DMS 273 treated with DMSO at 0.1 percent for 48 hours (cell line): ENCODE results near the gene BCKDK.
A peak's percentile ranks its signal among the peaks of the same experiment; 100 is the strongest.
"Not testable (repeated sequence)": the region's sequence is repeated elsewhere in the genome, so short reads cannot be mapped to it uniquely, and the experiment has no call there.

ENCODE experiments used
- DNase-seq: peaks from one replicate; lab custom pipeline; 2025; lab: John Stamatoyannopoulos, UW

Gene BCKDK

GRCh38 chr16:31099860-31100638 is 8.1 kb upstream of the BCKDK start:
- no peak for DNase-seq

GRCh38 chr16:31100876-31101641 is 7.1 kb upstream of the BCKDK start:
- DNase-seq, result not testable (repeated sequence)

- peak; percentile 64 for DNase-seq
Measured at GRCh38 chr16:31105677-31106213, 2.4 kb upstream of the BCKDK start.

- no peak for DNase-seq
Measured at GRCh38 chr16:31106509-31107464, 1.4 kb upstream of the BCKDK start.

GRCh38 chr16:31107465-31107867 is 720 bp upstream of the BCKDK start:
- DNase-seq, result peak; percentile 86

GRCh38 chr16:31108794-31109558 is 790 bp downstream of the BCKDK start:
- no peak for DNase-seq

GRCh38 chr16:31109622-31110021 is 1.4 kb downstream of the BCKDK start:
- no peak for DNase-seq

- DNase-seq, result no peak
Measured at GRCh38 chr16:31110106-31111034, 2.2 kb downstream of the BCKDK start.

GRCh38 chr16:31111881-31112466 is 3.8 kb downstream of the BCKDK start:
- DNase-seq, result no peak

- DNase-seq, result no peak
Measured at GRCh38 chr16:31112711-31113110, 4.5 kb downstream of the BCKDK start.

- DNase-seq, result no peak
Measured at GRCh38 chr16:31113121-31114120, 5.2 kb downstream of the BCKDK start.

GRCh38 chr16:31114468-31114867 is 6.3 kb downstream of the BCKDK start:
- DNase-seq, result no peak

GRCh38 chr16:31117384-31118222 is 9.4 kb downstream of the BCKDK start, which contains the start of gene KAT8:
TSS of gene KAT8 (plus strand) at chr16:31117664. CDS start at chr16:31117682, 18 bp downstream.
- peak; percentile 97 for DNase-seq

GRCh38 chr16:31118223-31119155 is 10.3 kb downstream of the BCKDK start:
- DNase-seq, result no peak

- no peak for DNase-seq
Measured at GRCh38 chr16:31120129-31120528, 11.9 kb downstream of the BCKDK start.

GRCh38 chr16:31125844-31126243 is 17.7 kb downstream of the BCKDK start:
- no peak for DNase-seq
